Activated gamma-delta T cell treated with anti-CD3 and anti-CD28 coated beads, Interleukin-2, amount 50 U/mL, for 16 hours (primary cell): Measurements from ENCODE around the gene TMOD2.

Source experiments
- DNase-seq: peaks from one replicate; pipeline ENCODE4 v3.0.0-alpha.2; 2020; ENCODE audit warnings: low read depth

The TMOD2 gene

DNA sequence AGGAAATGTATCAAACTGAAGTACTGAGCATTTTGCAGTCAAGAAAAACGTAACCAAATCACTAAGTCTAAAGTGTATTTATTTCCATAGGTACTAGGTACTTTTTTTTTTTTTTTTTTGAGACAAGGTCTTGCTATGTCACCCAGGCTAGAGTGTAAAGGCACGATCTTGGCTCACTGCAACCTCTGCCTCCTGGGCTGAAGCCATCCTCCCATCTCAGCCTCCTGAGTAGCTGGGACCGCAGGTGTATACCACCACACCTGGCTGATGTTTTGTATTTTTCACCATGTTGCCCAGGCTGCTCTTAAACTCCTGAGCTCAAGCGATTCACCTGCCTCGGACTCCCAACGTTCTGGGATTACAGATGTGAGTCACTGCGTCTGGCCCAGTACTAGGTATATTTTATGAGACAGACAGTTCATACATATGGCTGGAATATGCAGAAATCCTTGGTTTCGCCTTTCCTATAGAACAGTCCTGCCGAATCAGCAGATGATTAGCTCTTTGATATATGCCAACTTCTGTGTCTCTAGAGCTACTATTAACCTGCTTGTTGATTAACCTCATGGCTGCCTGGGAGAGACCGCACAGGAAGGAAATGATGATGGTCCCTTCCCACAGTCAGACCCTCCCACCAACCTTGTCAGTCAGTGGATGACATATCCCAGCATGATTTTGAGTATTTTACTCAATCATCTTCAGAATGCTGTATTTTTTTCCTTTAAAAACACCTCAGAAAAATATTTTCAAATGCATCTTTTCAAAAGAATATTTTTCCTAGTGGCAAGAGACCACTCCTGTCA is 110.4 kb downstream of the TMOD2 start:
- DNase-seq: peak; percentile 41

DNA sequence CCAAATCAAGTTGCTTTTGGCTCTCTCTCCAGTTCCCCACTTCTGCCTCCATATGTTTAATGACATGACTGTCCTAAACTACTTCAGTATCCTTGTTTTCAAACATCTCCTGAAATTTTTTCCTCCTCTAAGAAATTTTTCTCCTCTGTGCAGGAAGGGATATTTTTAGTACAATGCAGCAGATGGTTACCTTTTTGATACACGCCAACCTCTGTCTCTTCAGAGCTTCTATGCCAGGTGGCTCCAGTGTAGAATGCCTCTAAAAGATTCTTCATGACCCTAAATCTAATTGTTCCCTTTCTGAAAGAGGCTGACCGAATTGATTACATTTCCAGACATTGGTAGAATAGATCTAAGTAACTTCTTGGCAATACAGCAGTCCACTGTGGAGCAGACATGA is 111.7 kb downstream of the TMOD2 start:
- DNase-seq: no peak

DNA sequence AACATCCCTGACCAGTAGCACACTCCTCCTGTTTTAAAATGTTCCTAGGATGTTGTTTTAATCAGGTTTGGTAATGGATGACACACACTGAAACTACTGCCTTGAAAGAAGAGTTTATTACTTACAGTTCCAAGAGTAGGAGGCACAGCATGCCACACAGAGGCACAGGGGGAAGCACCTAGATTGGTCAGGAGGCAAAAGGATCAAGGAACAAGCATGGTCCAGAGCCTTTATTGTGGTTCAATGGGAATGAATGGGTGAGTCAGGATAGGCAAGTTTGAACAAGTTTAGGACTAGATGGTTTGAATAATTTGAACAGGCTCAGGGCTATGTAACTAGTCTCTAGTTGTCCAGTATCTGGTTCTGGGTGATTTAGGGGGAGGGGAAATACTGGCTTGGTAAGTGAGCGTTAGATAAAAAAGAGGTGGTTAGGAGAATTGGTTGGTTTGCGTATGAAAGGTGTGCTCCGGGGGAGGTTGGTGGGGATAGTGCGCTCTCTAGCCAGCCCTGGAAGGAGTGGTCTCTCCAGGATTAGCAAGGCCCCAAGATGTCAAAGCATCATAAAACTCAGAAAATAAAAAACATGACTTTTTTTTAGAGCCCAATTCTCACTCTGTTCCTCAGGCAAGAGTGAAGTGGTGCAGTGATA is 113.1 kb downstream of the TMOD2 start:
- no peak for DNase-seq

GRCh38 chr15:51865317-51865716 is 113.9 kb downstream of the TMOD2 start:
- DNase-seq: no peak
